Measurements from ENCODE around the gene RFX1.
"Not testable (repeated sequence)": the region's sequence is repeated elsewhere in the genome, so short reads cannot be mapped to it uniquely, and the experiment has no call there.

The RFX1 gene

DNA sequence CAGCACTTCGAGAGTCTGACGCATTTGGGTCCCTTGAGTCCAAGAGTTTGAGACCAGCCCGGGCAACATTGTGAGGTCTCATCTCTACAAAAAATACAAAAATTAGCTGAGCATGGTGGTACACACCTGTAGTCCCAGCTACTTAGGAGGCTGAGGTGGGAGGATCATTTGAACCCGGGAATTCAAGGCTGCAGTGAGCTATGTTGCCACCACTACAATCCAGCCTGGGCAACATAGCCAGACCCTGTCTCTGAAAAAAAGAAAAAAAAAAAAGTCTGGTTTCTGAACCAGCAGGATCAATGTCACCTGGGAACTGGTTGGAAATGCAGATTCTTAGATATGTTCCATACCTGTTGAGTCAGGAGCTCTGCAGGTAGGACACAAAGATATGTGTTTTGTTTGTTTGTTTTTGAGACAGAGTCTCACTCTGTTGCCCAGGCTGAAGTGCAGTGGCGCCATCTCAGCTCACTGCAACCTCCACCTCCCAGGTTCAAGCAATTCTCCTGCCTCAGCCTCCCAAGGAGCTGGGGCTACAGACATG is 20.6 kb upstream of the RFX1 start:
- DNase-seq (ENCODE audit: low spot score) = not testable (repeated sequence)

DNA sequence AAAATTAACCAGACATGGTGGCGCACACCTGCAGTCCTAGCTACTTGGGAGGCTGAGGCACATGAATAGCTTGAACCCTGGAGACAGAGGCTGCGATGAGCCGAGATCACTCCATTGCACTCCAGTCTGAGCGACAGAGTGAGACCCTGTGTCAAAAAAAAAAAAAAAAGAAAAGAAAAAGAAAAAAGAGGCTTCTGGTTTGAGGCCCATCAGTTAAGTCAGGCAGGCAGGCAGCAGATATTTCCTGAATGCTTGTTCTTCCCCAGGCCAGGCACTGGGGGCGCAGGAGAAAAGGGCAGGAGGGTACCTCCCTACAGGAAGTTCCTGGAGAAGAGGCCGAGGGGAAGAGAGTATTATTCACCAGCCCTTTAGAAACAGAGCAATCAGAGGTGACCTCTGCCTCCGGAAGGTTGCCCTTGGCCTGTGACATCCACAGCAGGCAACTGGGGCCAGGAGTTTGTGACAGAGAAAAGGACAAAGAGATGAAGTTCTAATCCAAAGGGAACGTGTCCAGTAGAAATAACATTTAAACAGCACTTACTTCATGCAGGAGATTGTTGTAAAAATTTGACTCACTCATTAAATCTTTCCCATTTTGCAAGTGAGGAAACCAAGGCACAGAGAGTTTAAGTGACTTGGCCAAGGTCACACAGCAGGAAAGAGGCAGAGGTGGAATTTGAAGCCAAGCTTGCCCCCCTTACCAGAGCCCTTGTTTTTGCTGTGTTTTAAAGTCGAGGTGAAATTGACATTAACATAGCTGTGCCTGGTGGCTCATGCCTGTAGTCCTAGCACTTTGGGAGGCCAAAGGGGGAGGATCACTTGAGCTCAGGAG is 17.5 kb upstream of the RFX1 start:
- no peak for DNase-seq (ENCODE audit: low spot score)

DNA sequence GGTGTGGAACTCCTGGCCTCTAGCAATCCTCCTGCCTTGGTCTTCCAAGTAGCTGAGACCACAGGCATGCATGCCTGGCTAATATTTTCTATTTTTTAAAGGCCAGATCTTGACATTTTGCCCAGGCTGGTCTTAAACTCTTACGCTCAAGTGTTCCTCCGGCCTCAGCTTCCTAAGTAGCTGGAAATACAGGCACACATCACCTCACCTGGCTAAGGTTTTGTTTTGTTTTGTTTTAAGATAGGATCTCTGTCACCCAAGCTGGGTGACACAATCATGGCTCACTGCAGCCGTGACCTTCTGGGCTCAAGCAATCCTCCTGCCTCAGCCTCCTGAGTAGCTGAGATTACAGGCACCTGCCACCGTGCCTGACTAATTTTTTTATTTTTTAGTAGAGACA is 16.3 kb upstream of the RFX1 start:
- DNase-seq (ENCODE audit: low spot score) = no peak

DNA sequence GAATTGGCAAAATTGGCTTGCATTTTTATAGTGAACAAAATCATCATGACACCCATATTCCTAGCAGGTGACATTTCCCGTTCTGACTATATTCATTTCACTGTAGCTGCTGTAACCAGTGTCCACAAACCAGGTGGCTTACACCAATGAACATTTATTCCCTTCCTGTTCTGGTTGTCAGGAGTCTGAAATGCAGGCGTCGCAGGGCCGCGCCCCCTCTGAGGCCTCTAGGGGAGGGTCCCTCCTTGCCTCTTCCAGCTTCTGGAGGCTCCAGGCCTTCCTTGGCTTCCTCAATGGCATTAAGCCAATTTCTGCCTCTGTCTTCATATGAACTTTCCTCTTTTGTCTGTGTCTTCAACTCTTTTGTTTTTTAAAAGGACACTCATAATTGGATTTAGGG is 15.4 kb upstream of the RFX1 start:
- no peak for DNase-seq (ENCODE audit: low spot score)

DNA sequence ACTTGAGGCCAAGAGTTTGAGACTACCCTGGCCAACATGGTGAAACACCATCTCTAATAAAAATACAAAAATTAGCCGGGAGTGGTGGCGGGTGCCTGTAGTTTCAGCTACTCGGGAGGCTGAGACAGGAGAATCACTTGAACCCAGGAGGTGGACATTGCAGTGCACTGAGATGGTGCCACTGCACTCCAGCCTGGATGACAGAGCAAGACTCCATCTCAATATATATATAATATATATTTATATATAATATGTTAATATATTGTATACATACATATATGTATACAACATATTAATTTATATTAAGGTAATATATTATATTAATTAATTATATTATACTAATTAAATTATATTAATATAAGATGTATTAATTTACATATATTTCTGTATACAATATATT is 13.6 kb upstream of the RFX1 start:
- not testable (repeated sequence) for DNase-seq (ENCODE audit: low spot score)

DNA sequence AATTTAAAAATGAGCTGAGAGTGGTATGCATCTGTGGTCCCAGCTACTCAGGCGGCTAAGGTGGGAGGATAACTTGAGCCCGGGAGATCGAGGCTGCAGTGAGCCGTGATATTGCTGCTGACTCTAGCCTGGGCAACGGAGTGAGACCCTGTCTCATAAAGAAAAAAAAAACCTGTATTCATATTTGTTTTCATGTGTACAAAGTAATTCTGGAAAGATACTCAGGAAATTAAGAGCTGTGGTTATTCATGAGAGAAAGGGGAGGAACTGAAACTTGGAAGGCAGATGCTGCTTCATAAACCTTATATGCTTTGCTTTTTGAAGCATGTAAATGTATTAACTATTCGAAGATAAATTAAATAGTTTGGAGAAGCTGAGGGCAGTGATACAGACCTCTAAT is 13.0 kb upstream of the RFX1 start:
- DNase-seq (ENCODE audit: low spot score) = no peak

DNA sequence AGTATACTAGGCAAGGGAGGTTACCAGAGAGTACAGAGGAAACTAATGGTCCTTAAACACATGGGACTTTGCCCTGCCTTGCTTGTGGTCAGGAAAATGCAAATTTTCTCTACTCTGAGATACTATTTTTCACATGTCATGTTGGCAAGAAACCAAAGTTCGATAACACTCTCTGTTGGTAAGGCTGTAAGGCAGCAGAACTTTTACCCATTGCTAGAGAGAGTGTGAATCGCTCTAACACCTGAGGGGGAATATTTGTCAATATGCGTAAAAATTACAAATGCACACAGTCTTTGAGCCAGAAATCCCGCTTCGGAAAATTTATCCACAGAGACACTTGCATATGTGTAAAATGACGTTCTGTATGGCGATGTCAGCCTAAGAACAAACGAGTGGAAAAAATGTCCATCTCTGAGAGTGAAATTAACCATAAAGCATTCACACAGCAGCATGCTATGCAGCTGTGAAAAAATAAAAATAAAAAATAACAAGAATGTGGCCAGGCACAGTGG is 9.5 kb upstream of the RFX1 start:
- DNase-seq (ENCODE audit: low spot score) = no peak

DNA sequence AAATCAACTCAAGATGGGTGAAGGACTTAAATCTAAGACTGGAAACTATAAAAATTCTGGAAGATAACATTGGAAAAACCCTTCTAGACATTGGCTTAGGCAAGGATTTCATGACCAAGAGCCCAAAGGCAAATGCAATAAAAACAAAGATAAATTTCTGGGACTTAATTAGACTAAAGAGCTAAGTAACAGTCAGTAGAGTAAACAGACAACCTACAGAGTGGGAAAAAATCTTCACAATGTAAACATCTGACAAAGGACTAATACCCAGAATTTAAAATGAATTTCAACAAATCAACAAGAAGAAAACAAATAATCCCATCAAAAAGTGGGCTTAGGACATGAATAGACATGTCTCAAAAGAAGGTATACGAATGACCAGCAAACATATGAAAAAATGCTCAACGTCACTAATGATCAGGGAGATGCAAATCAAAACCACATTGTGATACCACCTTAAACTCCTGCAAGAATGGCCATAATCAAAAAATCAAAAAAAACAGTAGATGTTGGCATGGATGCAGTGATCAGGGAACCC is 6.3 kb upstream of the RFX1 start:
- no peak for DNase-seq (ENCODE audit: low spot score)

DNA sequence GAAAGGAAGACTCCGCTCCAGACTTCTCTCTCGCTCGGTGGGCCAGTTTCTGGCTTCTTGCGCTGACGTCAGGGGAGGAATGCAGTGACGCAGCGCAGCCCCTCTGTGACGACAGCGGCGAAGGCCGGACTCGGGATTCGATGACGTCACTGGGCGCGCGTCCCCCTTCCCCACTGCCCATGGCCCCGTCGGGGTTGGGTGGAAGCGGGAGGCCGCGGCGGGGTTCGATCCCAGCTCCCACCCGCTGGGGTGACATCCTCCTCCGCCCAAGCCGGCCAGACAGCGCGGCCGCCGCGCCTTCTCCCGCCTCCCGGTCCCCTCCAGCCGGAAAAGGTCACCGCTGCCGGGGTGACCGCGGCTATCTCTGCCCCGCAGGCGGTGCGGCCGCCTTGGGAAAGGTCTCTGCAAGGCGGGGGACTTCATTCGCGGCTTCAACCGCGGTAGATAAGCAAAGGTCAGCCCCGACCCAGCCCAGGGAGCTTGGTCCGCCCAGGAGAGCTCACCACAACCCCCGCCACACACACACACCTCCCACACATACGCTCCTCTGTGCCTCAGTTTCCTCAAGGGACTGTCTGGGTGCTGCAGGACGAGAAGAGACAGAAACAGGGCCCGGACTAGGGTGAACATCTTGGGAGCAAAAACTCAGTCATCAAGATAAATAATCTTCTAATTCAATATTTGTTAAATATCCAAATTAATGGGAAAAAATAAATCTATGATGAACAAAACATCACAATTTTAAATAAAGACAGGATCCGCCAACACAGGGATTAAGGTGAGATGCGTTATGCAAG is 844 bp upstream of the RFX1 start:
- no peak for DNase-seq (ENCODE audit: low spot score)

DNA sequence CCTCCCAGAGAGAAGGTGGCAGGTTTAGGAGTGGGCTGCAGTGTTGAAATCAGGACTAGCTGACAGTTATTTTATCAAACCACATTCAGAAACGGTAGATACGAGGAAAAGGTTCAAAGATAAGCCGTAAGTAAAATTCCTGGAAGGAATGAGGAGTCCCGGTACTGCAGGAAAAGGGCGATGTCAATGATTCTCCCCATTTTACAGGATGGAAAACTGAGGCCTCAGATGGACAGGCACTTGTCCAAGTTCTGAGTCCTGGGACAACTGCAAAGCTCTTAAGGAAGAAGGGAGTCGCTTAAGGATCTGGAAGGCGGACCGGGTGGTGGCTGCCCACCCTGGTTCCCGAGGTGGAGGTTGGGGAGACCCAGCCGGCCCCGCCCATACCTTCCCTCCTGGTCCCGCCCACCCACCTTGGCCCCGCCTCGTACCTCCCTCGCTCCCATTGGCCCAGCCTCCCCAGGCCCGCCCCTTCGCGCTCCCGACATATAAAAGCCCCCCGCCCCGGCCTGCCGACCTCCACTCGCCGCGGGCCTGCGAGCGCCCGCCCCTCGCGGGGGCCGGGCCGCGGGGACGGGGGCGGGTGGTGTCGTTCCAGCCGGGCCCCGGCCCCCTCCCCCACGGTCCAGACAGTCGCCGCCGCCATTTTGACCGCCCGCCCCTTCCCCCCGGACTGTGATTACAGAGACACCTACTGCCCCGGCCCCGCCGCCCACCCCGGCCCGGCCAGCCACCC is 603 bp downstream of the RFX1 start:
- DNase-seq (ENCODE audit: low spot score) = peak; percentile 89

DNA sequence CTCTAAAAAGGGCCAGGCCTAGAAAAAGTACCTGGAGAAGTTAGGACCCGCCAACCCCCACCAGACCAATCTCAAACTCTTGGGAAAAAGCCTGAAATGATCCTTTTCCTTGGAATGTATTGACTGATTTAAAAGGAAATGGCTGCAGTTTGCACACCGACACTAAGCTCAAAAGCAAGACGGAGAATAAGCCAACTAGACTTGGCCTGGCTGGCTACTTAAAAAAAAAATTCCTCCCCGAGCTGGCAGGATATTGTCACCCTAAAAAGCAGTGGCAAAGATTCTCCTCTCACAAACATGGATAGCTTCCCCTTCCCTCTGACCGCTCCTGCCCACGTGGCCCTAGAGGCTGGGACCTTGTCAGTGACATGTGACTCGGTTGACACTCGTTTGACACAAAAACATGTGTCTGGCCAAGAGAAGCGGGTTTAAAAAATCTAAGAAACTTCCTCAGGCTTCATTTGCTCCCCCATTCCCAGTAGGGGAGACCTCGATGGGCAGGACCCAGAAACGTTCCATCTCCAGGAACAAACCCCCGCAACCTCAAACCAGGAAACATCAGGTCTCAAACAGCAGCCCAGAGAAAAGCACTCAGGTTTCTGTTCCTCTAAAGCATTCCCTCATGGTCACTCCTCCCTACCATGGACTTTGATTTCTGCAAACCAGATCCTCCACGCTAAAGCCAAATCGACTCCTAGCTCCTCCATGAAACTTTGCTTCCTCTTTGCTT is 1.3 kb downstream of the RFX1 start:
- no peak for DNase-seq (ENCODE audit: low spot score)

DNA sequence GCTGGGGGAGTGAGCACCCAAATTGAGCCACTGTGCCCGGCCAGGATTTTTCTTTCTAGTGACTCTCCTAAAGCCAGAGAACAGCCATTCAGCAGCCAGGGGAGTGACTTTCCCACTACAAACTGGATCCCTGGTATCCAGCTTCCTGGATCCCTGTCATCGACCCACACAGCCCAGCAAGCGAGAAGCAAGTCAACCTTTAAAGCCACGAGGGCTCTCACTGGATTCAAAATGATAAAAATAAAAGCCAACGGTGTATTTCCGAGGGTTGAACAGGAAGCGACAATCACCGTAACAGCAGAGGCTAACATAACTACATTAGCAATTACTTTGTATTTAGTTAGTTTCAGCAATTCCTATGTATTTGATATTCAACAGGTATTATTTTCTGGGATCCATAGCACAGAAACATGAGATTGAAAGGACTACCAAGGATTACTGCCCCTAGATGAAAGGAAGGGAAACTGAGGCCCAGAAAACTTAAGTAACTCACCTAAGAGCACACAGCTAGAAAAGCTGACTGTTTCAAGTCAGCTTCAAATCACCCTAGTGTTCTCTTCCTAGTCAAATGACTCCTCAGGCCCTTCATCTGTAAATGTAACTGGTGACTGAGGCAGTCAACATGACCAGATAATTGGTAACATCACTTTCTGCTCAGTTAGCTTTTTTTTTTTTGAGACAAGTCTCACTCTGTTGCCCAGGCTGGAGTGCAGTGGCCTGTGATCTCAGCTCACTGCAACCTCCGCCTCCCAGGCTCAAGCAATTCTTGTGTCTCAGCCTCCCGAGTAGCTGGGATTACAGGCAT is 2.7 kb downstream of the RFX1 start:
- DNase-seq (ENCODE audit: low spot score) = no peak

DNA sequence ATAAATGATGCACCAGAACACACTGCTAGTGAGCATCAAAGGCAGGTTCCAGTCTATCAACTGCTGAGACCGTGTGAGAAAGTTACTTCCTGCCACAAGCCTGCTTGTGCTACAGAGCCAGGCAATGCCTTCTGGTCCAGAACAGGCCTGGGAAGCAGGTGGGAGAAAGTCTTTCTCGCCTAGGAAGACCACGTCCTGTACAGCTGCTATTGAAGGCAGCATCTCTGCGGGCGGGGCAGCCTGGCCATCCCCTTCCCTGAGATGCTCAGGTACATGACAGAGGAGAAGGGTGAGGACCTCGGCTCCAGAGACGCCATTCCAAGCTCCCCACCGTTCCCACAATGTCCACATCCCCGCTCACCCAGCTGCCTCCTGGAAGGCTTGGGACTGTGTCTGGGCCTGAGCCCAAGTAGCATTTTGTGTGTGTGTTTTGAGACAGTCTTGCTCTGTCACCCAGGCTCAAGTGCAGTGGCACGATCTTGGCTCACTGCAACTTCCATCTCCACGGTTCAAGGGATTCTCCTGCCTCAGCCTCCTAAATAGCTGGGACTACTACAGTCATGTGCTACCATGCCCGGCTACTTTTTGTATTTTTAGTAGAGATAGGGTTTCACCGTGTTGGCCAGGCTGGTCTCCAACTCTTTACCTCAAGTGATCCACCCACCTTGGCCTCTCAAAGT is 3.4 kb downstream of the RFX1 start:
- no peak for DNase-seq (ENCODE audit: low spot score)

DNA sequence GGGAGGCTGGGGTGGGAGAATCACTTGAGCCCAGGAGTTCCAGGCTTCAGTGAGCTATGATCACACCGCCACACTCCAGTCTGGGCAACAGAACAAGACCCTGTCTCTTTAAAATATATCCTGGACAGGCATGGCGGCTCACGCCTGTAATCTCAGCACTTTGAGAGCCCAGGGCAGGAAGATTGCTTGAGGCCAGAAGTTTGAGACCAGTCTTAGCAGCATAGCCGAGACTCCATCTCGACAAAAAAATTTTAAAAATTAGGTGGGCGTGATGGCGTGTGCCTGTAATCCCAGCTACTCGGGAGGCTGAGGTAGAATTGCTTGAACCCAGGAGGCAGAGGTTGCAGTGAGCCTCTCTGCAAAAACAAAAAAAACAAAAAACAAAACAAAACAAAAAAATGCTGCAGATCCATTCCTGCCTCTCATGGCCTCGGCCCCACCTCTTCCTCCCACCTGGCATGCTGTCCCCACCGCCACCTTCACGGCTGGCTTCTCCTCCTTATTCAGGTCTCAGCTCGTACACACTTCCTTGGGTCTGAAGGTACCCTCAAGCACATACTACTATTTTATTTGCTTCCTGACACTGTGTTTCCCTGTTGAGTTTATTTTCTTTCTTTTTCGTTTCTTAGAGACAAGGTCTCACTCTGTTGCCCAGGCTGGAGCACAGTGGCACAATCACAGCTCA is 5.3 kb downstream of the RFX1 start:
- DNase-seq (ENCODE audit: low spot score) = no peak

DNA sequence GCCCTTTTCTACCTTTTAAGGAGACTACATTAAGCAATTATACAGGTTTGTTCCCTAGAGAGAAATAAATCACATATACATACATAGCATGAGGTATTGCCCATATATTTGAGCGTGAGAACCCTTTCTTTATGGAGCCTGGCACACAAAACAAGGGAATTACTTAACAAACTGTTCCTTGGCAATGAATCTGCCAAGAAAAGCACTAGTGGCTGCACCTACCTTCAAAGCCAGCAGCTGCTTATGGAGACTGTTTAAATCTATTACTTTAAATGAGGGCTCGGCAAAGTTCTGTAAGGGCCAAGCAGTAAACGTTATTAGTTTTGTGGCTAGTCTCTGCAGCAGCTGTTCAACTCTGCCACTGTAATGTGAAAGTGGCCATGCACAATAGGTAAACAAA is 7.0 kb downstream of the RFX1 start:
- DNase-seq (ENCODE audit: low spot score) = no peak

DNA sequence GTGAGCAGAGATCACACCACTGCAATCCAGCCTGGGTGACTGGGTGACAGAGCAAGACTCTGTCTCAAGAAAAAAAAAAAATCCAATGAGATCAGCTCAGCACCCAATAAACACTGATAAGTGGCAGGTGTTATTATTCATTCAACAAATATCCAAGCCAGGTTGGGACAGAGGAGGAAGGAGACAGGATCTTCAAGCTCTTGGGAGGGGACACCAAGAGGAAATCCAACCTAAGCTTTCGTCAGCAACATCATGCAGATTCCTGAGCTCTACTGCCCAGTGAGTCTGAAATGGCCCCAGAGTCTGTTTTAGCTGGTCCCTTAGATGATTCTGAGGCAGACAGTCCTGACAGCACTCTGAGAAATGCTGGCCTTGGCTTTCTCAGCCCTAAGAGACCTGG is 7.7 kb downstream of the RFX1 start:
- DNase-seq (ENCODE audit: low spot score) = no peak

DNA sequence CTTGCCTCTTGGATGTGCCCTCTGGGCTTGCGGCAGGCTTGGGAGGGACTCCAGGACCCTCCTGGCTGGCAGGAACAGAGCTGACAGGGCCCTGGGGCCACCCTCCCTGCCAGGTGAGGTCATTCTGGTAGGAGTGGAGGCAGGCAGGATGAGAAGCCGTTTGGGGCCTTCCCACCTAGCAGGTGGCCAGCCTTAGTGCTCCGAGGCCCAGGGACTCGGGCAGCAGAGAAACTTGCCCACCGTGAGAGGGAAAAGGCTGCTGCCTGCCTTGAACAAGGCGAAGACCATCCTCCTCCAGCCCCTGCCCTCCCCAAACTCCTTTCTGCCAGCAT is 8.5 kb downstream of the RFX1 start:
- DNase-seq (ENCODE audit: low spot score) = peak; percentile 1

DNA sequence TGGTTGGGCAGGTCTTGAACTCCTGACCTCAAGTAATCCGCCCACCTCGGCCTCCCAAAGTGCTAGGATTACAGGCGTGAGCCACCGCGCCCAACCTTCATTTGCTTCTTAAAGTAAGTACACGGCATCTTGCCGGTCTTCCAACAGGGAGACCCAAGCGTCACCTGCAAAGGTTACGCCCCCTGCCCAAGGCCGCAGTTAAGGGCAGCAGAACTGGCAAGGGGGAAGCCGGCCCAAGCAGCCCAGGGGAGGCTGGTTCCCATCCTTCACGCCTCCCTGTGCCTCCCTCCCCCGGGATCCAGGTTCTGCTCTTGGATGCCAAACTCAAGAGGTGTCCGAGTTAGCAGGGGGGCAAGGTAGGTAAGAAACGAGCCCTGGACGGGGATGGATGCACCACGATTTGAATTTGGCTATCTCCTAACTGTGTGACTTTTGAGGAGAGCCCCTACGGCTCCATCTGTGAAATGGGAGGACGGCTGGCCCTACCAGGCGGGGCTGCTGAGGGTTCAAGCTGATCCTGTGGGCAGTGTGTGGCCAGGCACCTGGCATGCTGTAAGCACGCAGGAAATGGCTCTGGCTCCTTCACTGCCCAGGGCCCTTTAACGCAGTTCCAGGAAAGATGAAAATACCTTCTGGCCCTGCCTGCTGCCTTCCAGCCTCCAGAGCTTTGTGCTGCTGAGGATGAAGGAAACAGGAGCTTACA is 9.0 kb downstream of the RFX1 start:
- no peak for DNase-seq (ENCODE audit: low spot score)
